GM18870 (cell line): Measurements from ENCODE around the gene ANKS1B.

Experiments used
- ATAC-seq: cut with Tn5 transposase; IDR thresholded peaks from one replicate; pipeline ENCODE4 v1.9.1; 2021; ENCODE audit warnings: moderate library complexity; ENCODE audit not compliant: unreplicated experiment

Gene ANKS1B

GRCh38 chr12:98909746-98910145 is 1075.0 kb downstream of the ANKS1B start:
- no peak for ATAC-seq

GRCh38 chr12:98908866-98909265 is 1075.9 kb downstream of the ANKS1B start:
- no peak for ATAC-seq

- ATAC-seq, result no peak
Observed at GRCh38 chr12:98903875-98904274, 1080.9 kb downstream of the ANKS1B start.

GRCh38 chr12:98901189-98901588 is 1083.5 kb downstream of the ANKS1B start:
- ATAC-seq, result no peak

DNA sequence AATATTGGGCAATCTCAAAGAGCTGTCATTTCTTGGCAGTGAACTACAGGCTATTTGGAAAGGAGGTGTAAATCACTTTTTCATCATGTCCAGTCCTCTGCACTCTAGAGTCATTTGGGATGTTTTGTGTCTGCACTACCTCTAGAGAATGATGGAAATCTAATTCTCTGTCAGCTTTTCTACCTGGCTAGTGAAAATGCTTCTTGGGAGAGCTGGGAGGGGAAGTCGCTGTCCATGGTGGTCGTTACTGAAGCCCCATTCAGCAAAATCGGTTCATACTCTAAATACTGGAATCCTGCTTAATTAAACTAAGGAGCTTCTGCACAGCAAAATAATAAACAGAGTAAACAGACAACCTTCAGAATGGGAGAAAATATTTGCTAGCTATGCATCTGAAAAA is 1087.8 kb downstream of the ANKS1B start:
- no peak for ATAC-seq

DNA sequence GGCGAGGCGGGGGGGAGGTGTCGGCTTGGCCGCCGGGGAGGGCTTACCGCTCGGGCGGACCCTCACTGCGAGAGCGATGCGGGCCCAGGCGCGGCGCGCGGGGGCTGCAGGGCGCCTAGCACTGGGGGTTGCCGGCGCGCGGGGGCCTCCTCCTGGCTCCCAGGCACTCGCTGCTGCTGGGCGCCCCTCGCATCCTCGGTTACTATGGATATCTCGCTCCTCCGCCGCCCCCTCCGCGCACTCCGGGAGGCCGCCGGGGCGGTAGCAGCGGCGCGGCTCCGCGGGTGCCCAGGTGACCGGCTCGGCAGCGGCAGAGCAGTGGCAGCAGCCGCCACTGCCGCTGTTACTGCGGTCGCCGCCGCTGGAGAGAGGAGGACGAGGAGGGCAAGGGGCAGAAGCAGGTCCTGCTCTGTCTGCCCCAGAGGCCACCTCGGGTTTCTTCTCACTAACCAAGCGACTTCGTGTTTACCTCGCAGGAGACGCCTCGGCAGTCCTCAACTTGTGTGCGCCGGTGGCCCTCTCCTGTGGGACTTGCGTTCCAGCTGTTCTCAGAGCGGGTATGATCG is 1089.6 kb downstream of the ANKS1B start:
- no peak for ATAC-seq

- no peak for ATAC-seq
Observed at GRCh38 chr12:98894412-98895085, 1090.2 kb downstream of the ANKS1B start.

GRCh38 chr12:98893675-98894411 is 1090.9 kb downstream of the ANKS1B start:
- no peak for ATAC-seq

- no peak for ATAC-seq
Observed at GRCh38 chr12:98893126-98893674, 1091.5 kb downstream of the ANKS1B start.

GRCh38 chr12:98885778-98886177 is 1099.0 kb downstream of the ANKS1B start:
- no peak for ATAC-seq

- ATAC-seq, result no peak
Observed at GRCh38 chr12:98883231-98883630, 1101.5 kb downstream of the ANKS1B start.

DNA sequence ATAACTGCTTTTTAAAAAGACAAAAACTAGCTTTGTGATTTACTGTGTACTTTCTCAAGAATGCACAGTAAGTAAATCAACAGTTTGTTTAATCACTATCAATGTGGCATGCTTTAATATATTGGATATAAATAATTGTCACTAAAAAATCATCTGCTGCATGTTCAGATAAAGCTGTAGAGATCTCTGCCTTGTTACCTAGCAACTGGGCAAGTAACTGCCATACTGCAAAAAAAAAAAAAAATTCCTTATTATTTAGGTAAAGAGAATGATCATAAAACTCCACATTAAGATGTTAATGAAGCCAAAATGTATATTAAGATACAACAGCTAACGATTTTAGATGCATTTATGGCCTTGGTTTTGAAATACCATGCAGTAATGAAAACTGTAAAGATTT is 1102.2 kb downstream of the ANKS1B start:
- ATAC-seq, result no peak

GRCh38 chr12:98873776-98874175 is 1111.0 kb downstream of the ANKS1B start:
- no peak for ATAC-seq

GRCh38 chr12:98870504-98870903 is 1114.2 kb downstream of the ANKS1B start:
- ATAC-seq, result no peak

DNA sequence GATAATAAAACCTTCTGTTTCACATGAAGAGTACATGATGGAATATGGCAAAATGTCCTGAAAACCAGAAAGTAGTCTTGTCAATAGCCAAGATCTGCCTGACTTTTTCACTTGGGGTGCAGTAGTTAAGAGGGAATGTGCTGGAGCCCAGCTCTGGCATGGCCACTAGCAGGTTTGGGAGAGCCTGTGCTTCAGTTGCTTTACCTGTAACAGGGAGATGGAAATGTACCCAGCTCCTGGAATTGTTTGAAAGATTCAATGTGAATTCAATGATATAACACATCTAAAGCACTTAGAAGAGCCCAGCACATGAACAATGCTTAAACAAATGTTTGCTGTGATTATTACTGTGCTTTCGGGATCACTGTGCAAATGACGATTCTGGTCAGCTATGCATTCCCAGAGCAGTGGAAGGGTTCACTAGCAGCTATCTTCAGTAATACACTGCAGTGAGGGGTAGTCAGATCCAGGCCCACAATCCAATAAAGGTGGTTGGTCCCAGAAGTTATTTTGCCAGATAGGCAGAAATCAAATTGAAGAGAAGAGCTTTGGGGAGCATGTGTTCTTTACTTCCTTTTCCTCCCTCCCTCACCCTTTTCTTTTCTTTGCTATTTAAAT is 1114.7 kb downstream of the ANKS1B start:
- no peak for ATAC-seq

DNA sequence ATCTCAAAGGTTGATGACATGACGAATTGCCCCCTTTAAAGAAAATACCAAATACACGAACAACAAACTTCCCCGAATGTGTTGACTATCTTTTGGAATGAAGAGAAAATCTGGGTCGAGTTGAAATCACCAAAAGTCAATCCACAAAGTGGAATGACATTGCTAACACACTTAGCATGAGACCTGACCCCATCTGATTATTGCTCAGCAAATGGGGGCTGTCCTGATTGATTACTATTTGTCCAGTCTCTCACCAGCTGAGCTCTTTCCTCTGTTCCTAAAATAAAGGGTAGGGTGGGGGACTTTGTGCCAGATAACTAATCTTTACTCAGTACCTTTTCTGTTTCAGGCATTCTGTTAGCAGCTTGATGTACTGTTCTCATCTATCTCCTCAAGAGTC is 1116.2 kb downstream of the ANKS1B start:
- no peak for ATAC-seq

DNA sequence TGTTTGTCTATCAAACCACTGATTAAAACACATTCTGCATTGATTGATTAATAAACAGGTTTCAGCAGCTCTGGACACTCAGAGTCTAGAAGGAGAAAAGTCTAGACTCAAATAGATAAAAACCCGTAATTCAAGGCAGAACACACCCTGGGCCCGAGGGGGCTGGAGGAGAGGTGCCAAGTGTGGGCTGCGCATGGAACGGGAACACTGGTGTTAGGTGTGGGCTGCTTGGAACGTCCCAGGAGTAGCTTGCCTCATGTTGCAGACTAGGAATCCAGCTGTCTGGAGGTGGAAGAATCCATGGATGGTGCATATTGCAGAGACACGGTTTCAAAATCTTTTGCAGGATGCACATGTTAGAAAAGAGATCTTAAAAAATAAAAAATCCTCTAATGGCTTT is 1116.7 kb downstream of the ANKS1B start:
- ATAC-seq, result no peak

GRCh38 chr12:98864363-98864762 is 1120.4 kb downstream of the ANKS1B start:
- no peak for ATAC-seq

GRCh38 chr12:98863167-98863566 is 1121.6 kb downstream of the ANKS1B start:
- no peak for ATAC-seq

GRCh38 chr12:98861251-98861650 is 1123.5 kb downstream of the ANKS1B start:
- ATAC-seq, result no peak

DNA sequence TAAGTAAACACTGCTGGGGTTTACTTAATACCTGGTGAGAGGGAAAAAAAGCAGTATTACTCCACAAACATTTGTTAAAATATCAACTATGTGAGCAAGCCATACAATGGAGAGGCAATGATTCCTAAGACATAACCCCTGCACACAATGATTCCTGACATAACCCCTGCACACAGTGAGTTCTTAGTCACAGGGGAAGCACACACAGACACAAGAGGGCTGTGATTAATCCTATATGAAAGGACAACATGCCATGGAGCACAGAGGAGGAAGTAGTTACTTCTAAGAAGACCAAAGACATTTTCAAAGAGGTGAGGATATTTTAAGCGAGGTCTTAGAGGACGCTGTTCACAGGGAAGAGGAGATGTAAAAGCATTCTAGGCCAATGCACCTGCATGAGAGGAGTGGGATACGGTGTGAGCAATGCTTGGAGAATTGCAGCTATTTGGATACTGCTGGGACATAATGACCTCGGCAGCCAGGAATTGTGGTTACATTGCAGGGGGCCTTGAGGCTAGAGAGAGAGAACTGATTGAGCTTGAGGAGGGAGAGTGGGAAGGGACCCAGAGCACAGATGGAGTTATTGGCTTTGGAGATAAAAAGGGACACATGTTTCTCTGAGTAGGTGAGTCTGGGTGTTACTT is 1127.7 kb downstream of the ANKS1B start:
- ATAC-seq, result no peak
